Measurements from ENCODE around the gene SMG9. TPM values are rescaled to one million over a fixed set of nuclear protein-coding genes. Genes with fewer than 3 reads are reported as not detected.
"Not testable (repeated sequence)": the region's sequence is repeated elsewhere in the genome, so short reads cannot be mapped to it uniquely, and the experiment has no call there.

The SMG9 gene
- polyA plus RNA-seq, 3 donors = 36.9 to 40.5 (median 37.4) TPM

GRCh38 chr19:43780706-43781525 lies 26.2 kb upstream of the SMG9 start, which contains the start of gene KCNN4:
TSS of gene KCNN4 (minus strand) at chr19:43780973. CDS start at chr19:43780861, 112 bp downstream.
- DNase-seq (ENCODE audit: low read depth in 3 of 3, low spot score in 2 of 3) = no peak

GRCh38 chr19:43779820-43780219 lies 25.1 kb upstream of the SMG9 start:
- no peak for DNase-seq (ENCODE audit: low read depth in 3 of 3, low spot score in 2 of 3)

- no peak for DNase-seq (ENCODE audit: low read depth in 3 of 3, low spot score in 2 of 3)
Measured at GRCh38 chr19:43779147-43779819, 24.5 kb upstream of the SMG9 start.

- no peak for DNase-seq (ENCODE audit: low read depth in 3 of 3, low spot score in 2 of 3)
Measured at GRCh38 chr19:43778651-43779050, 23.9 kb upstream of the SMG9 start.

- no peak for DNase-seq (ENCODE audit: low read depth in 3 of 3, low spot score in 2 of 3)
Measured at GRCh38 chr19:43777163-43777695, 22.5 kb upstream of the SMG9 start.

- DNase-seq (ENCODE audit: low read depth in 3 of 3, low spot score in 2 of 3) = no peak
Measured at GRCh38 chr19:43776286-43776685, 21.5 kb upstream of the SMG9 start.

- DNase-seq (ENCODE audit: low read depth in 3 of 3, low spot score in 2 of 3) = no peak
Measured at GRCh38 chr19:43775299-43775890, 20.6 kb upstream of the SMG9 start.

- DNase-seq (ENCODE audit: low read depth in 3 of 3, low spot score in 2 of 3) = not testable (repeated sequence)
Measured at GRCh38 chr19:43774940-43775258, 20.1 kb upstream of the SMG9 start.

- no peak for DNase-seq (ENCODE audit: low read depth in 3 of 3, low spot score in 2 of 3)
Measured at GRCh38 chr19:43774103-43774939, 19.6 kb upstream of the SMG9 start.

- no peak for DNase-seq (ENCODE audit: low read depth in 3 of 3, low spot score in 2 of 3)
Measured at GRCh38 chr19:43773725-43774102, 19.0 kb upstream of the SMG9 start.

GRCh38 chr19:43769256-43769655 lies 14.5 kb upstream of the SMG9 start:
- DNase-seq (ENCODE audit: low read depth in 3 of 3, low spot score in 2 of 3) = no peak

- DNase-seq (ENCODE audit: low read depth in 3 of 3, low spot score in 2 of 3) = no peak
Measured at GRCh38 chr19:43768273-43769050, 13.7 kb upstream of the SMG9 start.

- DNase-seq (ENCODE audit: low read depth in 3 of 3, low spot score in 2 of 3) = no peak
Measured at GRCh38 chr19:43767818-43768217, 13.1 kb upstream of the SMG9 start.

GRCh38 chr19:43767316-43767715 lies 12.6 kb upstream of the SMG9 start:
- DNase-seq (ENCODE audit: low read depth in 3 of 3, low spot score in 2 of 3) = no peak

- no peak for DNase-seq (ENCODE audit: low read depth in 3 of 3, low spot score in 2 of 3)
Measured at GRCh38 chr19:43766755-43767043, 11.9 kb upstream of the SMG9 start.

GRCh38 chr19:43765109-43765876 lies 10.5 kb upstream of the SMG9 start:
- DNase-seq (ENCODE audit: low read depth in 3 of 3, low spot score in 2 of 3) = no peak

GRCh38 chr19:43764684-43765083 lies 9.9 kb upstream of the SMG9 start:
- DNase-seq (ENCODE audit: low read depth in 3 of 3, low spot score in 2 of 3) = not testable (repeated sequence)

- no peak for DNase-seq (ENCODE audit: low read depth in 3 of 3, low spot score in 2 of 3)
Measured at GRCh38 chr19:43763473-43763939, 8.7 kb upstream of the SMG9 start.

- no peak for DNase-seq (ENCODE audit: low read depth in 3 of 3, low spot score in 2 of 3)
Measured at GRCh38 chr19:43762814-43763213, 8.1 kb upstream of the SMG9 start.
